ENCODE results near the gene ZNF85. TPM values are rescaled to one million over a fixed set of nuclear protein-coding genes. Genes with fewer than 3 reads are reported as not detected.
"Not testable (repeated sequence)": the region's sequence is repeated elsewhere in the genome, so short reads cannot be mapped to it uniquely, and the experiment has no call there.

The ZNF85 gene
- 13.6 and 14.0 TPM in 2 replicates for total RNA-seq (2014; rRNA removed)
- polyA plus RNA-seq (2012), result 3.7 TPM

- DNase-seq (ENCODE audit: low read depth), result peak; percentile 94
Measured at GRCh38 chr19:20923077-20923871, at the start of gene ZNF85. Gene ZNF85 (plus strand): TSS chr19:20923251. CDS start chr19:20923401, 150 bp downstream.

DNA sequence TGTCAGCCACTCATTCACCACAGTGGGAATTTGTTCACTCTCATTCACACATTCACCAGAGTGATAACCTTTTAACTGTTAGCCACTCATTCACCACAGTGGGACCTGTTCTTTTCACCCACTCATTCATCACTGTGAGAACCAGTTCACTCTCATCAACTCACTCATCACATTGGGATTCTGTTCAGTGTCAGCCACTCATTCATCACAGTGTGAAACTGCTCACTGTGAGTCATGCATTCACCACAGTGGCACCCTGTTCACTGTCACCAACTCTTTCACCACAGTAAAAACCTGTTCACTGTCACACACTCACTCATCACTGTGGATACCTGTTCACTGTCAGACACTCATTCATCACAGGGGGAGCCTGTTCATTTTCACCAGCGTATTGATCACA is 43.5 kb upstream of the ZNF85 start:
- DNase-seq (ENCODE audit: low read depth), result no peak

- no peak for DNase-seq (ENCODE audit: low read depth)
Measured at GRCh38 chr19:20912973-20913372, 10.1 kb upstream of the ZNF85 start.

- DNase-seq (ENCODE audit: low read depth), result no peak
Measured at GRCh38 chr19:20925481-20925880, 2.4 kb downstream of the ZNF85 start.

DNA sequence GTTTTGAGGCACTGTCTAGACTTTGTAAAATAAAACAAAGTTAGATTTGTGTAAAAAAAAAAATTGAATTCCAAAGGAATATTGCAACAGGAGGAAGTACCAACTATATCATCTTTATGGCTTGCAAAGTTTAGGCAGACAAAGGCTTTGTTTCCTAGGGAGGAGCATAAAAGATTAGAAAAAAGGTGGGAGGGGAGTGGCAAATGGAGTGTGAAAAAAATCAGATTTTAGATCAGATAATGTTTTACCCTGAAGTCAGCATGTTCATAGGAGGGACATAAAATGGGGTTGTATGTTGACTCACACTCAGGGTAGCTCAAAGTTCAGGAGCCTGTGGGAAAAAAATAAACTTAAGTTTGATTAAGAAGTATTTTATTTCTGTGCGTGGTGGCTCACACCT is 3.7 kb downstream of the ZNF85 start:
- no peak for DNase-seq (ENCODE audit: low read depth)

DNA sequence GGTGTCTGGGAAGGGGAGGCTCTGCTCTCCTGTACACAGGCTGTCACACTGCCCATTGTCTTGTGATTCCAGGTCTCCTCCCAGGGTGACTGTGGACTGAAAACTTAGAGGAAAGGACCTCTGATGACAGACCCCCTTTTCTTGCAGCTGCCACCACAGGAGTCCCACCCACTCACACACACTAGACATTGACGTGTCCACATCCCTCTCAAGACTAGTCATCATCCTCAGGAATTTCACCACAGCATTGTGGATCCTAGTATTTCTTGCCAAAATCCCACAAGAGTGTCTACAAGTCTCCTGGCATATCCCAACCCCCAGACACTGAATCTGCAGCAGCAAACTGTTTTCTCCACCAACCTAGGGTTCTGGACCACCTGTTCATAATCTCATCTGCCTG is 5.3 kb downstream of the ZNF85 start:
- peak; percentile 94 for DNase-seq (ENCODE audit: low read depth)

GRCh38 chr19:20936322-20936947 is 13.4 kb downstream of the ZNF85 start:
- not testable (repeated sequence) for DNase-seq (ENCODE audit: low read depth)

GRCh38 chr19:20952561-20953095 is 29.6 kb downstream of the ZNF85 start:
- DNase-seq (ENCODE audit: low read depth), result not testable (repeated sequence)

DNA sequence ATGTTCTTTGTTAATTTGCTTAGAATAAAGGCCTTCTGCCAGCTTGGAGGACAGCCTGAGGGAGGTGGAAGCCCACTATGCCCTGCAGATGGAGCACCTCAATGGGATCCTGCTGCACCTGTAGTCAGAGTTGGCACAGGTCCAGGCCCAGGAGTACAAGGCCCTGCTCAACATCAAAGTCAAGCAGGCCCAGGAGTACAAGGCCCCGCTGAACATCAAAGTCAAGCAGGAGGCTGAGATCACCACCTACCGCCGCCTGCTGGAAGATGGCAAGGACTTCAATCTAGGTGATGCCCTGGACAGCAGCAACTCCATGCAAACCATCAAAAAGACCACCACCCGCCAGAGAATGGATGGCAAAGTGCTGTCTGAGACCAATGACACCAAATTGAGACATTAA is 41.7 kb downstream of the ZNF85 start:
- DNase-seq (ENCODE audit: low read depth), result no peak

DNA sequence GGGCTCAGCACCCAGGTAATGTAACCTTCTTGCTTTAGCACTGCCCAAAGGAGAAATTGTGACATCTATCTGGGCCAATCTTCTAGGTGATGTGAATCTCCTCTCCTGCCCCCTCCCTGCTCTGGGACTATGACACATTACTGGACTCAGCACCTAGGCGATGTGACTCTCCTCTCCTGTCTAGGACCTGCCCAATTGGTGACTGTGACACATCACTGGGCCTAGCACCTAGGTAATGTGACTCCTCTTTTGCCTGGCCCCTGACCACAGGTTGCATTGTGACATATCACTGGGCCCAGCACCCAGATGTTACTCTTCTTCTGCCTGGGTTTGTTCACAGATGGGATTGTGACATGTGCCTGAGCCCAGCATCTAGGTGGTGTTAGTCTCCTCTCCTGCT is 45.0 kb downstream of the ZNF85 start:
- no peak for DNase-seq (ENCODE audit: low read depth)

- no peak for DNase-seq (ENCODE audit: low read depth)
Measured at GRCh38 chr19:20969498-20969897, 46.4 kb downstream of the ZNF85 start.

DNA sequence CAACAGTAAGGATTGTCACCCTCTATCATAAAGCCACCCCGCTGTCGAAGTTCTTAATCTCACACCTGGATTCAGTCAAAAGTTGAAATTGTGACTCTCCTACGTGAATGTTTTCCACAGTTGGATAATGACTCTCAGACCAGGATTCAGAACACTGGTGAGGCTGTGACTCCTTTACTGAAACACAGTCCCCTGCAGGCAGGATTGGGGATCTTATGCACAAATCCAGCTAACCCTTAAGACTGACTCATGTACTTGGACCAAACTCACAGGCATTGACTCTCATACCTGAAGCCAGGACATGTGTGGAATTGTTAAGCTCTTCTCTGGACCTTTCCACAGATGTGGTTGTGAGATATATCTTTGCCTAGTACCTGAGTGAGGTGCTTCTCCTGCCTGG is 46.8 kb downstream of the ZNF85 start:
- DNase-seq (ENCODE audit: low read depth), result no peak

DNA sequence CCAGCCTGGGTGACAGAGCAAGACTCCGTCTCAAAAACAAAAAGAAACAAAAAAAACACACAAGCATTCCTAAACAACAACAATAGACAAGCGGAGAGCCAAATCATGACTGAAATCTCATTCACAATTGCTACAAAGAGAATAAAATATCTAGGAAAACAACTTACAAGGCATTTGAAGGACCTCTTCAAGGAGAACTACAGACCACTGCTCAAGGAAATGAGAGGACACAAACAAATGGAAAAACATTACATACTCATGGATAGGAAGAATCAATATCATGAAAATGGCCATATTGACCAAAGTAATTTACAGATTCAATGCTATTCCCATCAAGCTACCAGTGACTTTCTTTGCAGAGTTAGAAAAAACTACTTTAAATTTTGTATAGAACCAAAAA is 69.7 kb downstream of the ZNF85 start:
- DNase-seq (ENCODE audit: low read depth), result not testable (repeated sequence)

GRCh38 chr19:20999731-21000352 is 76.8 kb downstream of the ZNF85 start:
- peak; percentile 86 for DNase-seq (ENCODE audit: low read depth)

Other genes with a start within 250 kb of the ZNF85 start
- gene ZNF66, start 146.9 kb upstream of the ZNF85 start, total RNA-seq (2014; rRNA removed), result 3.5 and 6.1 TPM in 2 replicates
- 9.6 and 19.6 TPM in 2 replicates for gene ZNF430, start 97.4 kb downstream of the ZNF85 start, total RNA-seq (2014; rRNA removed)
- 18.1 and 18.9 TPM in 2 replicates for gene ZNF714, start 159.0 kb downstream of the ZNF85 start, total RNA-seq (2014; rRNA removed)
- 9.1 and 9.4 TPM in 2 replicates for gene ZNF431, start 218.8 kb downstream of the ZNF85 start, total RNA-seq (2014; rRNA removed)